HepG2 (cell line): ENCODE measurements around the gene ARHGAP26. TPM values are rescaled to one million over a fixed set of nuclear protein-coding genes. Genes with fewer than 3 reads are reported as not detected.

Experiments used
- ATAC-seq: fragments of 200-7000 bp; cut with Tn5 transposase; 3 replicates; pipeline ENCODE4 v1.9.1; 2020; ENCODE audit warnings: mild to moderate bottlenecking, moderate library complexity
- BruUV-seq: library from RNA; stranded (reverse); fragments of 400-500 nt; replicated peaks from 2 replicates; lab custom pipeline; 2021; lab: Mats Ljungman, UMichigan
- CTCF ChIA-PET: fragments of 300-600 bp; formaldehyde crosslinking; extraction: SDS; loops from one replicate; lab custom pipeline; 2021; ENCODE audit warnings: low total read pairs, inconsistent platforms, low intra/inter-chr PET ratio; lab: Yijun Ruan, JAX
- POLR2A ChIA-PET: fragments of 350-600 bp; sonication (Branson Sonifier 250); formaldehyde crosslinking; loops from one replicate; lab custom pipeline; 2020; ENCODE audit warnings: antibody characterized with exemption, inconsistent platforms; lab: Yijun Ruan, JAX
- DNase-seq: peaks from one replicate; pipeline ENCODE4 v3.0.0-alpha.2; 2015; ENCODE audit warnings: low spot score
- FAIRE-seq: peaks from 3 replicates; lab custom pipeline; 2011; peaks lifted over from hg19 to GRCh38; lab: Jason Lieb, UNC
- H2AFZ ChIP-seq: one replicate; pipeline ENCODE4 v1.6.1; 2011; ENCODE audit warnings: low read length, inconsistent platforms
- H3K27ac ChIP-seq: fragments of 300-600 bp; 3 replicates; pipeline ENCODE4 v1.8.0; 2011; ENCODE audit warnings: mixed run types, mild to moderate bottlenecking, mixed read lengths, low read length, inconsistent platforms; ENCODE audit not compliant: insufficient read depth; ENCODE audit errors: extremely low read length
- H3K27me3 ChIP-seq, 2 experiments: fragments of 200-600 bp in 1 of 2; 2 replicates in 1 of 2; 3 replicates in 1 of 2; pipeline versions ENCODE4 v1.6.0 to v1.8.0; 2011; ENCODE audit warnings: low read length in 2 of 2, mild to moderate bottlenecking in 2 of 2, moderate library complexity in 2 of 2, inconsistent platforms in 1 of 2; ENCODE audit not compliant: insufficient read depth in 2 of 2, control insufficient read depth in 1 of 2
- H3K36me3 ChIP-seq, 2 experiments: fragments of 200-600 bp in 1 of 2; replicated peaks in 1 of 2; 2 replicates in 1 of 2; 3 replicates in 1 of 2; pipeline versions ENCODE4 v1.5.1 to v1.8.0; 2011; ENCODE audit warnings: low read length in 2 of 2, inconsistent platforms in 1 of 2; ENCODE audit not compliant: insufficient read depth in 2 of 2, control insufficient read depth in 1 of 2
- H3K4me1 ChIP-seq: 2 replicates; pipeline ENCODE4 v1.5.1; 2012; ENCODE audit warnings: low read length, inconsistent platforms; ENCODE audit not compliant: insufficient read depth
- H3K4me2 ChIP-seq: 2 replicates; pipeline ENCODE4 v1.6.0; 2011; ENCODE audit warnings: low read depth, low read length, inconsistent platforms
- H3K4me3 ChIP-seq, 3 experiments: fragments of 200-600 bp in 1 of 3; sonication (generic), shearing (Covaris generic) in 1 of 3; replicated peaks in 1 of 3; 2 replicates each; pipeline ENCODE4 v1.5.1; 2011 to 2016; ENCODE audit warnings: low read length in 3 of 3, inconsistent platforms in 2 of 3, low read depth in 2 of 3, mild to moderate bottlenecking in 2 of 3, control low read depth in 1 of 3, mixed read lengths in 1 of 3; ENCODE audit not compliant: insufficient read depth in 1 of 3
- H3K79me2 ChIP-seq: one replicate; pipeline ENCODE4 v1.6.1; 2011; ENCODE audit warnings: low read length, inconsistent platforms; ENCODE audit not compliant: insufficient read depth
- H3K9ac ChIP-seq: 2 replicates; pipeline ENCODE4 v1.6.0; 2011; ENCODE audit warnings: mild to moderate bottlenecking, low read depth, low read length, inconsistent platforms; ENCODE audit not compliant: insufficient read depth
- H3K9me3 ChIP-seq: 2 replicates; pipeline ENCODE4 v1.5.1; 2012; ENCODE audit warnings: mild to moderate bottlenecking, low read length
- H4K20me1 ChIP-seq: 2 replicates; pipeline ENCODE4 v1.6.0; 2011; ENCODE audit warnings: inconsistent platforms, mild to moderate bottlenecking, low read length, moderate library complexity; ENCODE audit not compliant: insufficient read depth
- AKNA ChIP-seq: sonication (generic); formaldehyde crosslinking; IDR thresholded peaks from 2 replicates; pipeline ENCODE4 v1.4.0; 2020; ENCODE audit warnings: missing genetic modification reagents, borderline replicate concordance
- NR3C1 ChIP-seq: sonication (generic); formaldehyde crosslinking; IDR thresholded peaks from 2 replicates; pipeline ENCODE4 v1.4.0; 2020; ENCODE audit warnings: missing genetic modification reagents
- RELA ChIP-seq: sonication (generic); formaldehyde crosslinking; IDR thresholded peaks from 2 replicates; pipeline ENCODE4 v1.4.0; 2020; ENCODE audit warnings: missing genetic modification reagents
- REST ChIP-seq, 2 experiments: IDR thresholded peaks; 2 replicates each; pipeline ENCODE4 v1.6.1; 2011 to 2012; ENCODE audit warnings: low read length in 2 of 2, borderline replicate concordance in 1 of 2, low read depth in 1 of 2, mild to moderate bottlenecking in 1 of 2, moderate library complexity in 1 of 2
- RFXANK ChIP-seq: IDR thresholded peaks from 2 replicates; pipeline ENCODE4 v1.6.1; 2016
- TBL1XR1 ChIP-seq: fragments of 150-350 bp; IDR thresholded peaks from 2 replicates; pipeline ENCODE4 v1.6.1; 2014; ENCODE audit warnings: borderline replicate concordance, low read length; ENCODE audit not compliant: partially characterized antibody
- ZNF232 ChIP-seq: sonication (generic); formaldehyde crosslinking; IDR thresholded peaks from 2 replicates; pipeline ENCODE4 v1.4.0; 2020; ENCODE audit warnings: missing genetic modification reagents, borderline replicate concordance
- WGBS: methylation state at CpG from one replicate; pipeline ENCODE4 v1.1.6; 2017; ENCODE audit warnings: low lambda C conversion rate; 5-methylcytosine and 5-hydroxymethylcytosine counted together
- in situ Hi-C: cut with HindIII; loops from 2 replicates; pipeline ENCODE4 v1.10.0; 2017; ENCODE audit warnings: low pct_unique_long_range_greater_than_20kb; ENCODE audit not compliant: extremely low pct_ligation_motif_present
- intact Hi-C: fragments of 100-400 bp; cut with micrococcal nuclease; formaldehyde crosslinking; loops from one replicate; pipeline ENCODE4 v1.10.0; 2022; ENCODE audit not compliant: unreplicated experiment
- polyA plus RNA-seq, 8 experiments: library from polyadenylated mRNA; depleted of rRNA in 3 of 8; stranded (reverse) in 7 of 8; unstranded in 1 of 8; fragments of >200 nt; fragmentation: Illumina TruSeq in 4 of 8; extraction: Trizol in 4 of 8; gene quantifications; 2 replicates each; pipeline versions ENCODE4 v1.2.1 to v1.2.3, GENCODE V29; 2011 to 2016; ENCODE audit warnings: low read depth in 4 of 8, missing spikeins in 1 of 8, mixed read lengths in 1 of 8; ENCODE audit not compliant: insufficient read depth in 1 of 8
- total RNA-seq, 5 experiments: library from RNA; depleted of rRNA; stranded (reverse); fragments of >200 nt; fragmentation: Illumina TruSeq; extraction: Trizol; gene quantifications; 2 replicates each; pipeline ENCODE4 v1.2.3, GENCODE V29; 2016; ENCODE audit warnings: low read depth in 1 of 5
- TF ChIP-seq, protein P1 (sequence below): sonication (generic); formaldehyde crosslinking; IDR thresholded peaks from 2 replicates; pipeline ENCODE4 v1.8.0; 2023; ENCODE audit warnings: mild to moderate bottlenecking, missing genetic modification reagents
- TF ChIP-seq, protein P2 (sequence below): sonication (generic); formaldehyde crosslinking; IDR thresholded peaks from 2 replicates; pipeline ENCODE4 v1.4.0; 2020; ENCODE audit warnings: mild to moderate bottlenecking, missing genetic modification reagents, borderline replicate concordance

Gene ARHGAP26
- total and polyA plus RNA-seq, 2 of the 13 experiments (the other 11 are each of a cell fraction or from before 2014, with no cell fraction given) = 9.6 to 18.2 TPM

DNA sequence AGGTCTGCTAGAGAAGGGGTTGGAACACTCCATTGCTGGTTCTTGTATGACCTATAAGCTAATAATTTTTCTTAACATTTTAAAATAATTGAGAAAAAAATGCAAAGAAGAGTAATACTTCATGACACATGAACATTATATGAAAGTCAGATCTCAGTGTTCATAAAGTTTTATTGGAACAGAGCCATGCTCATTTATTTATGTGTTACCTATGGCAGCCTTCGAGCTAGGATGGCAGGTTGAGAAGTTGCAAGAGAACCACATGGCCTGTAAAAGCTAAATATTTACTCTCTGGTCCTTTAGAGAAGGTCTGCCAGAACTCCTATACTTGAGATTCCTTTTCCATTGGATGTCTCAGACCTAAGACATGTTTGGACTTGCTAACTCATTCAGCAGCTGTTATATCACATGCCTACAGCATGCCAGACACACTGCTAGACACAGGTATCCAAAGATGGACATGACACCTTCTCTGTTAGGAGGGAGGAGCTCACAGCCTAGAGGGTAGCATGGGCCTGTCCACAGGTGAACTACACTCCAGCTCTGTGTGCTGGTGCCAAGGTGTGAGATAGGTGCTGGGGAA is 304.3 kb downstream of the ARHGAP26 start:
- no peak for ATAC-seq
- no peak overlapping the region for H2AFZ ChIP-seq
- H3K9me3 ChIP-seq = no peaks in the 10 kb centered on the region
- H4K20me1 ChIP-seq = no peaks in the 10 kb centered on the region
- WGBS = 100% methylated on average over 1 of the region's 1 CpG
- BruUV-seq = no TSS peak
- in situ Hi-C loops = no loop called here
- no peaks in the 10 kb centered on the region for H3K27me3 ChIP-seq
- H3K27ac ChIP-seq = no peak overlapping the region
- H3K9ac ChIP-seq = no peak overlapping the region
- peaks cover 3 to 5% of the 10 kb centered on the region in 2 experiments; a peak in 3 of 5 replicates for H3K36me3 ChIP-seq
- no peak overlapping the region for H3K4me3 ChIP-seq
- H3K4me2 ChIP-seq = no peak overlapping the region
- FAIRE-seq = no peak
- CTCF ChIA-PET = no interaction called here
- DNase-seq = no peak
- peaks cover 25% of the 10 kb centered on the region for H3K4me1 ChIP-seq
- intact Hi-C loops = no loop called here
- no peaks in the 10 kb centered on the region for H3K79me2 ChIP-seq
- POLR2A ChIA-PET = no interaction called here
- TF ChIP-seq RFXANK (CRISPR knock-in tag) (no peak), NR3C1 (no peak), ZNF232 (CRISPR knock-in tag) (no peak), TBL1XR1 (no peak), REST (IDR thresholded peaks at IDR 0.05; ENCODE audit: borderline replicate concordance in 1 of 2, low read depth in 1 of 2, low read length in 2 of 2) (no peak), AKNA (CRISPR knock-in tag) (no peak), RELA (CRISPR knock-in tag) (no peak)
- TF ChIP-seq, protein P1, sequence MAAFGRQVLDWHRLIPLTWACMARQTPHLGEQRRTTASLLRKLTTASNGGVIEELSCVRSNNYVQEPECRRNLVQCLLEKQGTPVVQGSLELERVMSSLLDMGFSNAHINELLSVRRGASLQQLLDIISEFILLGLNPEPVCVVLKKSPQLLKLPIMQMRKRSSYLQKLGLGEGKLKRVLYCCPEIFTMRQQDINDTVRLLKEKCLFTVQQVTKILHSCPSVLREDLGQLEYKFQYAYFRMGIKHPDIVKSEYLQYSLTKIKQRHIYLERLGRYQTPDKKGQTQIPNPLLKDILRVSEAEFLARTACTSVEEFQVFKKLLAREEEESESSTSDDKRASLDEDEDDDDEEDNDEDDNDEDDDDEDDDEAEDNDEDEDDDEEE (CRISPR knock-in tag) = no peak
- TF ChIP-seq, protein P2, sequence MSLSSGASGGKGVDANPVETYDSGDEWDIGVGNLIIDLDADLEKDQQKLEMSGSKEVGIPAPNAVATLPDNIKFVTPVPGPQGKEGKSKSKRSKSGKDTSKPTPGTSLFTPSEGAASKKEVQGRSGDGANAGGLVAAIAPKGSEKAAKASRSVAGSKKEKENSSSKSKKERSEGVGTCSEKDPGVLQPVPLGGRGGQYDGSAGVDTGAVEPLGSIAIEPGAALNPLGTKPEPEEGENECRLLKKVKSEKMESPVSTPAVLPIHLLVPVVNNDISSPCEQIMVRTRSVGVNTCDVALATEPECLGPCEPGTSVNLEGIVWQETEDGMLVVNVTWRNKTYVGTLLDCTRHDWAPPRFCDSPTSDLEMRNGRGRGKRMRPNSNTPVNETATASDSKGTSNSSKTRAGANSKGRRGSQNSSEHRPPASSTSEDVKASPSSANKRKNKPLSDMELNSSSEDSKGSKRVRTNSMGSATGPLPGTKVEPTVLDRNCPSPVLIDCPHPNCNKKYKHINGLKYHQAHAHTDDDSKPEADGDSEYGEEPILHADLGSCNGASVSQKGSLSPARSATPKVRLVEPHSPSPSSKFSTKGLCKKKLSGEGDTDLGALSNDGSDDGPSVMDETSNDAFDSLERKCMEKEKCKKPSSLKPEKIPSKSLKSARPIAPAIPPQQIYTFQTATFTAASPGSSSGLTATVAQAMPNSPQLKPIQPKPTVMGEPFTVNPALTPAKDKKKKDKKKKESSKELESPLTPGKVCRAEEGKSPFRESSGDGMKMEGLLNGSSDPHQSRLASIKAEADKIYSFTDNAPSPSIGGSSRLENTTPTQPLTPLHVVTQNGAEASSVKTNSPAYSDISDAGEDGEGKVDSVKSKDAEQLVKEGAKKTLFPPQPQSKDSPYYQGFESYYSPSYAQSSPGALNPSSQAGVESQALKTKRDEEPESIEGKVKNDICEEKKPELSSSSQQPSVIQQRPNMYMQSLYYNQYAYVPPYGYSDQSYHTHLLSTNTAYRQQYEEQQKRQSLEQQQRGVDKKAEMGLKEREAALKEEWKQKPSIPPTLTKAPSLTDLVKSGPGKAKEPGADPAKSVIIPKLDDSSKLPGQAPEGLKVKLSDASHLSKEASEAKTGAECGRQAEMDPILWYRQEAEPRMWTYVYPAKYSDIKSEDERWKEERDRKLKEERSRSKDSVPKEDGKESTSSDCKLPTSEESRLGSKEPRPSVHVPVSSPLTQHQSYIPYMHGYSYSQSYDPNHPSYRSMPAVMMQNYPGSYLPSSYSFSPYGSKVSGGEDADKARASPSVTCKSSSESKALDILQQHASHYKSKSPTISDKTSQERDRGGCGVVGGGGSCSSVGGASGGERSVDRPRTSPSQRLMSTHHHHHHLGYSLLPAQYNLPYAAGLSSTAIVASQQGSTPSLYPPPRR (CRISPR knock-in tag) = no peak
